Panc1 (cell line): Measurements from ENCODE around the gene SH3BGRL2.

Experiments
- CTCF ChIP-seq: fragments of 450-650 bp; IDR thresholded peaks from 2 replicates; pipeline ENCODE4 v1.5.1; 2017; ENCODE audit warnings: mild to moderate bottlenecking
- POLR2AphosphoS5 ChIP-seq: IDR thresholded peaks from 2 replicates; pipeline ENCODE4 v1.6.1; 2012; ENCODE audit warnings: mild to moderate bottlenecking, low read depth, low read length, moderate library complexity
- REST ChIP-seq, 2 experiments: IDR thresholded peaks; 2 replicates each; pipeline ENCODE4 v1.6.1; 2011 to 2012; ENCODE audit warnings: low read depth in 2 of 2, control low read depth in 1 of 2, low read length in 1 of 2, mild to moderate bottlenecking in 1 of 2, moderate library complexity in 1 of 2; ENCODE audit not compliant: insufficient read depth in 1 of 2
- SIN3A ChIP-seq: IDR thresholded peaks from 2 replicates; pipeline ENCODE4 v1.6.1; 2012; ENCODE audit warnings: low read depth, mild to moderate bottlenecking, low read length, moderate library complexity, borderline replicate concordance; ENCODE audit not compliant: insufficient read depth
- TCF7L2 ChIP-seq: IDR thresholded peaks from 2 replicates; pipeline ENCODE4 v1.6.1; 2011; ENCODE audit warnings: mild to moderate bottlenecking, low read depth, low read length, inconsistent platforms

- no peak for TF ChIP-seq CTCF
- TF ChIP-seq POLR2AphosphoS5: no peak
- TF ChIP-seq TCF7L2: no peak
- TF ChIP-seq SIN3A: no peak
- TF ChIP-seq REST (IDR thresholded peaks at IDR 0.05; ENCODE audit: insufficient read depth in 1 of 2, low read depth in 2 of 2, low read length in 1 of 2): no peak
Observed at GRCh38 chr6:79646561-79646960, 15.4 kb downstream of the SH3BGRL2 start.
